CD4-positive, alpha-beta T cell treated with Interleukin-6 at 100 ng/mL for 8 hours (primary cell): ENCODE results near the gene CSNK1G1.
"Not testable (repeated sequence)": the region's sequence is repeated elsewhere in the genome, so short reads cannot be mapped to it uniquely, and the experiment has no call there.

Source experiments
- DNase-seq: peaks from one replicate; pipeline ENCODE4 v3.0.0-alpha.2; 2020; ENCODE audit warnings: mixed read lengths, low spot score

The CSNK1G1 gene

DNA sequence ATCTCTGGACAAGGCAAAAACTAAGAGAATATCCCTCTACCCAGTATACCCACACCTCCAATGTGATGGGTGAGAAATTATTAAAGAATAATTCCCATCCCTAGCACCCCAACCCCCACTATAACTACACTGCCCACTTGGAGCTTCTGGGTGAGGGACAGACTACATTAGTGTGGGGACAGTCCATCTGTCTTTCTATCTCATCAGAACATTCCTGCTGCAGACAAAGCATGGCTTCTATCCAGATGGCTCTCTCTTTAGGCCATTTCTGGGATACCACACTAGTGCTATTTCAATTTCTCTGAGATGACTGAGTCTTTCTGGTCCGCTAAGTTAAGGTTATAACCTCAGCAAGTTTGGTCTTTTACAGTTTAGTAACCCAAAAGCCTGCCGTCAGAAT lies 6.6 kb downstream of the CSNK1G1 start:
- no peak for DNase-seq

GRCh38 chr15:64348455-64348854 lies 7.5 kb downstream of the CSNK1G1 start:
- DNase-seq: no peak

DNA sequence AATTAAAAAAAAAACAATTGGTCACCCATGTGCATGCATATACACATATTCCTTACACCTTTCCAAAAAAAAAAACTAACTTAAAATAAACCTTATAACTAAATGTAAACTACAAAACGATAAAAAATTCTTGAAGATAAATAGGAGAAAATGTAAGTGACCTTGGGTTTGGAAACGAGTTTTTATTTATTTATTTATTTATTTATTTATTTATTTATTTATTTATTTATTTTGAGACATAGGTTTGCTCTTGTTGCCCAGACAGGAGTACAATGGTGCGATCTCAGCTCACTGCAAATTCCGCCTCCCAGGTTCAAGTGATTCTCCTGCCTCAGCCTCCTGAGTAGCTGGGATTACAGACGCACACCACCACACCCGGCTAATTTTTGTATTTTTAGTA lies 9.7 kb downstream of the CSNK1G1 start:
- DNase-seq: not testable (repeated sequence)

DNA sequence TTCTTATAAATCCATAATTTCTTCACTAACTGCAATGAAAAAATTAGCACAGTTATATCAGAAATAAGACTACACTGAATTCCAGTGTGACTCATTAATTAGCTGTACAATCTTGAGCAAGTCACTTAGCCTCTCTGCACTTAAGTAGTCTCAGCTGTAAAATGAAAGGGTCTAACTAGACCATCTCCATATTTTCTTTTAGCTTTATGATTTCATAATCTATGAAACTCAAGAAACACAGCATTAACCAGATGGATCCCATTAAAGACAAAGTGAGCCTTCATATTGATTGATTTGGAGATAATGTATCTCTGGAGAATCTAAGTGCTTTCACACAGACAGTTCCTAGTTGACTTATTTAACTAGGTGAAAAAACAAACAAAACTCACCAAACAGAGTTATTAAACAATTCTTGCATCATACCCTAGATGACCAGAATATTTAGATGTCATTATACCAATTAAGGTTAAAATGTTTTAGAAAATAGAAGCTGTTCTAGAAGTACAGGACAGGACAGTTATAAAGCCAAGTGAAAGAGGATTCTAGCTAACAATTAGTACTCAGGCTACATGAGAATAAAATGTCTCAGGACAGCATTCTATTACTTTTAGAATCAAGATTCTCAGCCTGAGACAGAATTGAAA lies 11.2 kb downstream of the CSNK1G1 start:
- DNase-seq: no peak

- DNase-seq: no peak
These were observed 12.1 kb downstream of the CSNK1G1 start for GRCh38 chr15:64343841-64344240.

DNA sequence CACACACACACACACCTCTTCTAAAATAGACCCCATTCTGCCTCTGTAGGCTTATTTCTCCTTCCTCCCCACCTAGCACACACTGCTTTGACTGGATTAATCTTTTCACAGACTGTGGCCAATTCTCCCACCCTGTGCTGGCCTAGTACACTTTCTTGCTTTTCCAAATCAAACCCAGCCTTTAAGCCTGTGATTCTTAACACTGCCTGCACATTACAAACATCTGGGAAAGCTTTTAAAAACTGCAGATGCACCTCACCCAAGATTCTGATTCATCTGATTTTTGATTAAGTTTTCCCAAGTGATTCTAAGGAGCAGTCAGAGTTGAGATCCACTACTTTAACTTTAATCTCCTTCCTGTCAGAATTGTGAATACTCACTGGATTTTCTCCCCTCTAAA lies 12.8 kb downstream of the CSNK1G1 start:
- no peak for DNase-seq

DNA sequence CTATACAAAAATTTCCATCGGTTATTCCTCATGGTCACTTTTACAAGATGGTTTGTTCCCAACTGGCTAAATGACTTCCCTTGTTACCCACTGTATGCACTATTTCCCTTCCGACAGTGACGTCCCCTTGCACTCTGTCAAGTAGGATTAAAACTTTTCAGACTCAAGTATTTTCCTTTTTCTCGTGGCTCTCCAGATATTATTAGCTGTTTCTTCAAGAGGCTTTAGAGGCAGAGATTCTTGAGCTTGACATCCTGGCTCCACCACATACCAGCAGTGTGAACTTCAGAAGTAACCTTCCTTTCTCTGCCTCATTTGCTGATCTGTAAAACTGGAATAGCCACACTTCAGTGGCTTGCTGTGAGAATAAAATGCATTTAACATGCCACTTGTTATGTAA lies 14.0 kb downstream of the CSNK1G1 start:
- no peak for DNase-seq

DNA sequence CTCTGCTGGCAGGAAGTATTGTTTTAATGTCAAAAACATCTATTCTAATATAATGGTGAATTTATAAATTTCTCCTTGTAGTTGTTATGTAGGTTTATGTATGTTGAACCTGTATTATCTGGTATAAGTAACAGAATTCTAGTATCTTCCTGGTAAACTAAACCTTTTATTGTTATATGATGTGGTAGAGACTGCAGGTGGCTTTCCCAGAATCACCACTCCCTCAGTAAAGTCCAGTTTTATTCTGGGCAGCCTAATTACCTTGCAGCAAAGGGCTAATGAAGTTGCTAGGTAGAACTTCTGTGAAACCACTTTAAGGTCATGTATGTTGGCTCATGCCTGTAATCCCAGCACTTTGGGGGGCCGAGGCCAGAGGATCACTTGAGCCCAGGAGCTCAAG lies 15.6 kb downstream of the CSNK1G1 start:
- no peak for DNase-seq

DNA sequence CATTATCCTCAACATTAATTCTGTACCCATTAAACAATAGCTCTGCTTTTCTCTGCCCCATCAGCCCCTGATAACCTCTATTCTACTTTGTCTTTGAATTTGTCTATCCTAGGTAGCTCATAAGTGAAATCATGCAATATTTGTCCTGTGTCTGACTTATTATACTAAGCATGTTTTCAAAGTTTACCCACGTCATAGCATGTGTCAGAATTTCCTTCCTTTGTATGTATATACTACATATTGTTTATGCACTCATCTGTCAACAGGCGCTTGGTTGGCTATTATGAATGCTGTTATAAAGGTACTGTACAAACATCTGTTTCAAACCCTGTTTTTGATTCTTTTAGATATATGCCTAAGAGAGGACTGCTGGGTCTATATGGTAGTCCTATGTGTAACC lies 18.2 kb downstream of the CSNK1G1 start:
- no peak for DNase-seq

DNA sequence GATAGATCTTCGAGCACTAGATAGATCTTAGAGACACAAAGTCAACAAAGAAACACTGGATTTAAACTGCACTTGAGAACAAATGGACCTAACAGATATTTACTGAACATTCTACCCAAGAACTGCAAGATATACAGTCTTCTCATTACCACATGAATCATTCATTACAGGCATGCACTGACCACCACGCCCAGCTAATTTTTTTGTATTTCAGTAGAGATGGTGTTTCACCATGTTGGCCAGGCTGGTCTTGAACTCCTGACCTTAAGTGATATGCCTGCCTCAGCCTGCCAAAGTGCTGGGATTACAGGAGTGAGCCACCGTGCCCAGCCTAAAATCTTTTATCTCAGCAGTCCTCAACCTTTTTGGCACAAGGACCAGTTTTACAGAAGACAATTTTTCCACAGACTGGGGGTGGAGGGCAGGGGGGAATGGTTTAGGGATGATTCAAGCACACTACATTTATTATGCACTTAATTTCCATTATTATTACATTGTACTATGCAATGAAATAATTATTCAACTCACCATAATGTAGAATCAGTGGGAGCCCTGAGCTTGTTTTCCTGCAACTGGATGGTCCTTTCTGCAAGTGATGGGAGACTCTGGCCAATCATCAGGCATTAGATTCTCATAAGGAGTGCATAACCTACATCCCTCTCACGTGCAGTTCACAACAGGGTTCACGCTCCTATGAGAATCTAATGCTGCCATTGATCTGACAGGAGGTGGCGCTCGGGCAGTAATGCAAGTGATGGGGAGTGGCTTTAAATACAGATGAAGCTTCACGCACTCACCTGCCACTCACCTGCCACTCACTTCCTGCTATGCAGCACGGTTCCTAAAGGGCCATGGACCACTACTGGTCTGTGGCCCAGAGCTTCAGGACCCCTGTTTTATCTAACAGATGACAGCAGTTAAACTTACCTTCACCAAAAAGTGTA lies 21.7 kb downstream of the CSNK1G1 start:
- peak; percentile 33 for DNase-seq

DNA sequence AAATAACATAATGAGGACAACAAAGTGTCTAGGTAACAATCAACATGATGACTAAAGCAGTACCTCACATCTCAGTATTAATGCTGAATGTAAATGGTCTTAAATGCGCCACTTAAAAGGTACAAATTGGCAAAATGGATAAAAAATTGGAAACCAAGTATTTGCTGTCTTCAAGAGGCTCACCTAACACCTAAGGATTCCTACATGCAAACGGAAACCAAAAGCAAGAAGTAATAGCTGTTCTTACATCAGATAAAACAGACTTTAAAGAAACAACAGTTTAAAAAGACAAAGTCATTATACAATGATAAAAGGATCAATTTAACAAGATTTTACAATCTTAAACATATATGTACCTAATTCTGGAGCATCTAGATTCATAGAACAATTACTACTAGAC lies 22.5 kb downstream of the CSNK1G1 start:
- DNase-seq: no peak

DNA sequence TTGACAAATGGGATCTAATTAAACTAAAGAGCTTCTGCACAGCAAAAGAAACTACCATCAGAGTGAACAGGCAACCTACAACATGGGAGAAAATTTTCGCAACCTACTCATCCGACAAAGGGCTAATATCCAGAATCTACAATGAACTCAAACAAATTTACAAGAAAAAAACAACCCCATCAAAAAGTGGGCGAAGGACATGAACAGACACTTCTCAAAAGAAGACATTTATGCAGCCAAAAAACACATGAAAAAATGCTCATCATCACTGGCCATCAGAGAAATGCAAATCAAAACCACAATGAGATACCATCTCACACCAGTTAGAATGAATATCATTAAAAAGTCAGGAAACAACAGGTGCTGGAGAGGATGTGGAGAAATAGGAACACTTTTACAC lies 24.3 kb downstream of the CSNK1G1 start:
- not testable (repeated sequence) for DNase-seq

GRCh38 chr15:64326975-64327374 lies 29.0 kb downstream of the CSNK1G1 start:
- not testable (repeated sequence) for DNase-seq

GRCh38 chr15:64326458-64326857 lies 29.5 kb downstream of the CSNK1G1 start:
- not testable (repeated sequence) for DNase-seq

DNA sequence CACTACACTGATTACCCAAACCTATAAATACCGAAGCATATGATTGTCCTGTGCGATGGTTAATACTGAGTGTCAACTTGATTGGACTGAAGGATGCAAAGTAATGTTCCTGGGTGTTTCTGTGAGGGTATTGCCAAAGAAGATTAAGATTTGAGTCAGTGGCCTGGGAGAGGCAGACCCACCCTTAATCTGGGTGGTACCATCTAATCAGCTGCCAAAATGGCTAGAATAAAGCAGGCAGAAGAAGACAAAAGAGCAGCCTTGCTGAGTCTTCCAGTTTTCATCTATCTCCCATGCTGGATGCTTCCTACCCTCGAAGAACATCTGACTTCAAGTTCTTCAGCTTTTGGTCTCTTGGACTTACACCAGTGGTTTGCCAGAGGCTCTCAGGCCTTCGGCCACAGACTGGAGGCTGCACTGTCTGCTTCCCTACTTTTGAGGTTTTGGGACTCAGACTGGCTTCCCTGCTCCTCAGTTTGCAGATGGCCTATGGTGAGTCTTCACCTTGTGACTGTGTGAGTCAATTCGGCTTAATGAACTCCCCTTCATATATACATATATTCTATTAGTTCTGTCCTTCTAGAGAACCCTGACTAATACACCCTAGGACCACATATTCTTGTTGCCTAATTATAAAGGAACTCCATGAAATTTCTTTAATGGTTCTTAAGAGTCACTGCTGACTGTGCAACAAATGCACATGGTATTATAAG lies 31.7 kb downstream of the CSNK1G1 start:
- DNase-seq: no peak

DNA sequence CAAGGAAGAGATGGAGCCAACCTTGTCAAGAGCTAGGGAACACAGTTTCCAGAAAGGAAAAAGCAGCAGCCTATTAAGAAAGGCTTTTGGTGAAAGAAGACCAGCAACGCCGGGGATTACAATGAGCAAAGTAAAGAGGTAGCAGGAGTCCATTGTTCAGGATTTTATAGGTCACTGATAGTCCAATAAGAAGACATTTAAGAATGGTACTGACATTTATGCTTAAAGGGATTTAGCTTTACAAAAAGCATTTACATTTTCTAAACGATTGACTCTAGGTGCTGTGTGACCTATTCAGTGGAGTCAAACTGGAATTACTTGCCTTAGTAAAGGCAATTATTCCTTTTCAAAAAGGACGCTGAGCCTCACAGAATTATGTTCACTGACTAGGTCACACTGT lies 40.8 kb downstream of the CSNK1G1 start:
- no peak for DNase-seq

GRCh38 chr15:64314456-64314855 lies 41.5 kb downstream of the CSNK1G1 start:
- no peak for DNase-seq

DNA sequence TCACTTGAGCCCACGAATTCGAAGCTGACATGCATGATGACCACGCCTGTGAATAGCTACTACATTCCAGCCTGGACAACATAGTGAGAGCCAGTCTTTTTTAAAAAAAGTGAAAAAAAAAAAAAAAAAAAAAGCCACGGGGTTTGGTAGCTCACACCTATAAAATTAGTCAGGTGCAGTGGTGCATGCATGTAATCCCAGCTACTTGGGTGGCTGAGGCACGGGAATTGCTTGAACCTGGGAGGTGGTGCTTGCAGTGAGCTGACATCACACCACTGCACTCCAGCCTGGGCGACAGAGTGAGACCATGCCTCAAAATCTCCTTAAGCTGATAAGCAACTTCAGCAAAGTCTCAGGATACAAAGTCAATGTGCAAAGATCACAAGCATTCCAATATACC lies 44.4 kb downstream of the CSNK1G1 start:
- DNase-seq: no peak

DNA sequence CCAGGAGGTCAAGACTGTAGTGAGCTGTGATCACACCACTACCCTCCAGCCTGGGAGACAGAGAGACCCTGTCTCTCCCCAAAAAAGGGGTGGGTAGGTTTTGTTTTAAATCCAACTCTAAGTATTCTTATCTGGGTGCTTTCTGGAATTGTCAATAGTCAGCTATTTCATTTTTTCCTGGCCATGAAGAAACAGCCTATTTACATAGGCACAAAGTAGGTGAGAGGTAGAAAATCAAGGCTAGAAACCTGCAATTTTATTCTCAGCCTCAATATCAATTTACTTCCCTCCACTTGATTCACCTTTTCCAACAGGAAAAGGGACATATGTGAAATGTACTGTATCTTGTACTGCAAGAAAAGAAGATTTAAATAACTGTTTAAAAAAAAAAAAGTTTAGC lies 45.9 kb downstream of the CSNK1G1 start:
- no peak for DNase-seq

GRCh38 chr15:64305261-64305660 lies 50.7 kb downstream of the CSNK1G1 start:
- DNase-seq: no peak

- no peak for DNase-seq
These were observed 66.4 kb downstream of the CSNK1G1 start for GRCh38 chr15:64289550-64289949.

DNA sequence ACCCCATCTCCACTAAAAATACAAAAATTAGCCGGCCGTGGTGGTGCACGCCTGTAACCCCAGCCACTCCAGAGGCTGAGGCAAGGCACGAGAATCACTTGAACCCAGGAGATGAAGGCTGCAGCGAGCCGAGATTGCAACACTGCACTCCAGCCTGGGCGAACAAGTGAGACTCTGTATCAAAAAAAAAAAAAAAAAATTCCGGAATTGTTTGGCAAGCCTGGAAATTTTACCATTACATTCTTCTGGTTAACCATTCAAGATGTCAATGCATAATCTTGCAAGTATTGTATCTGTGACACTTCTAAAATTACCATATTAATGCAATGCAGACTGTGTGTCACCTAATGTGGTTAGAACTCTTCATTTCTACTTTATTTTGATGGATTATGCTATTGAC lies 67.0 kb downstream of the CSNK1G1 start:
- no peak for DNase-seq

DNA sequence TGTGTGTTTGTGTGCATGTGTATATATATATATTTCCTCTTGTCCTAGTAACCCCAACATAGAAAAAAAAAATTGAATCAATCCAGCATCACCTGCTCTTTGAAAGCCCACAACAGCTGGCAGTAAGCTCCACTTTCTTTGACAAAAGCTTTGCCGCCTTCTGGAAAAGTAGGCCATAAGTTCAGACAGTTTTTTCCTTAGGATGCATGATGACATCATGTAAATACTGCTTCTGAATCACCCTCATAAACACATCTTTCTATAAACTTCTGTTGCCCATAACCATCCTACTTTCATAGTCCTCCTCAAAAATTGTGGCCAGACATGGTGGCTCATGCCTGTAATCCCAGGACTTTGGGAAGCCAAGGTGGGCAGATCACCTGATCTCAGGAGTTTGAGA lies 67.4 kb downstream of the CSNK1G1 start:
- DNase-seq: no peak
